Measurements from ENCODE around the gene PCK2.

Gene PCK2

GRCh38 chr14:24075485-24076301 lies 18.4 kb upstream of the PCK2 start:
- DNase-seq (ENCODE audit: low read depth): no peak

GRCh38 chr14:24076302-24076601 lies 17.9 kb upstream of the PCK2 start:
- DNase-seq (ENCODE audit: low read depth): no peak

GRCh38 chr14:24077086-24077485 lies 17.0 kb upstream of the PCK2 start:
- no peak for DNase-seq (ENCODE audit: low read depth)

DNA sequence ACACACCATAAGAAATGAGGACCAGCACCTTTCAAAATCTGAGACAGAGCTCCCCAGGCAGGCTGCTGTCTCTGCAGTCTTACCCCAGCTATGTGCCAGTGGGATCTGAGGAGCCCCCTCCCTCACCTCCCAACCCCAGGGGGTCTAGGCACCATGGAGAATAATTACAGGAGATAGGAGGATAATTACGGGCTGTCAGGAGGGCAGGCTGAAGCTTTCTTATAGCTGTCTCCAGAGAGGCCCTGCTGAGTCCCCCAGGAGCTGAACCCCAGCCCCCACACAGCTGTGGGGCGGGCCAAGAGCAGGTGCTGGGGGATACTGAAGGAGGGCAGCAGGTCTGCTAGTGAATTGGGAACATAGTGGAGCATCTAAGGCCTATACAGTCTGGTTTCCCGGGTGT lies 16.0 kb upstream of the PCK2 start:
- DNase-seq (ENCODE audit: low read depth): no peak

GRCh38 chr14:24079491-24080141 lies 14.5 kb upstream of the PCK2 start:
- DNase-seq (ENCODE audit: low read depth): no peak

DNA sequence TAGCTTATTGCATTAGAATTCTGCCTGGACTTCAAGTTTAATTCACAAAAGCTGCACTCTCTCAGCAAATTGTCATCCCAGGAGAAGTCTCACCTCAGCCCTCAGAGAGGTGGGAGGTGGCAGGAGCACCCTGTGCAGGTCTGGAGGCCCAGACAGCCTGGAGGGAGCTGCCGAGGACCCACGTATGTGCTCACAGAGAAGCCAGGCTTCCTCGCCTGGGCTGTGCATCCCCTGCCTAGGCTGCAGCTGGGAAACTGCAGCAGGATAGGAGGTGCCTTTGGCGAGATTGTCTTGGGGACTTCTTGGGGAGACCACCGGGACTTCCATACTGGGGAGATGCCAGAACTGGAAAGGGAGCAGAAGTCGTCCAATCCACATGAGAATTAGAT lies 14.0 kb upstream of the PCK2 start:
- no peak for DNase-seq (ENCODE audit: low read depth)

GRCh38 chr14:24080888-24081738 lies 13.0 kb upstream of the PCK2 start:
- DNase-seq (ENCODE audit: low read depth): peak; percentile 59

DNA sequence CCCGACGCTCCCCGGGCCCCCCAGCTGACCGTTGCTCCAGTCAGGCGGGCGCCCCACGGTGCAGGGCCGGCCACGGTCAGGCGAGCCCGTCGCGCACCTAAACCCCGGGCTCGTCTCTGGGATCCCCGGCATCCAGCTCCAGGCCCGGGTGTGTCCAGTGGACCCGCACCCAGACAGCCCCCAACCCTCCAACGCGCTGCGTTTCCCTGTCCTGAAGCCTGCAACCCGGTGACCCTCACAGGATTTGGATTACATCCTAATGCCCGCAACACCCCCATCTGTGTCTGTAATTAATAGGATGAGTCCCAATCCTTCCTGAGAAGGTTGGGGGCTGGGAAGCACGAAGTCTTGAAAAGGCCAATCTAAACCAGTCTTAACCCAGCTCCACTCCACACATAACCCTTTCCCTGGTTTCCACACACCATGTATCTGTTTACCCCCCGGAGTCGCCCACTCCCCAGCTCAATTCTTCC lies 12.3 kb upstream of the PCK2 start:
- DNase-seq (ENCODE audit: low read depth): no peak

- DNase-seq (ENCODE audit: low read depth): no peak
Measured at GRCh38 chr14:24082411-24083080, 11.6 kb upstream of the PCK2 start.

DNA sequence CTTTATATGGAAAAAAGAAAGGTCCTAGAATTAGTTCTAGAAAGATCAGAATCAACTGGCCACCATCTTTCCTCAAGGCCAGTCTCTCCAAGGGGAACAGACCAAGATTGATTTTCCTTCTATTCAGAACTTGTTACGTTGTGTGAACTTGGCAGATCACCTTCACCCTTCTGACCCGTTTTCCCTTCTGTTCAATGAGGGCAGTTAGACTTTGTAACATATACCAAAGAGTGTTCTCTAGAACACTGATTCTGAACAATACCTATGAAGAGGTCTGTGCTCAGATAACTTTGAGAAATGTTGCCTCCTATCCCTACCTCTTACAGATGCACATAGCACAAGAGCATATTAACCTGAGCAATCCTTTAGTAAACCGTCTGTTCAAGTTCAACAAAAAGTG lies 10.6 kb upstream of the PCK2 start:
- no peak for DNase-seq (ENCODE audit: low read depth)

DNA sequence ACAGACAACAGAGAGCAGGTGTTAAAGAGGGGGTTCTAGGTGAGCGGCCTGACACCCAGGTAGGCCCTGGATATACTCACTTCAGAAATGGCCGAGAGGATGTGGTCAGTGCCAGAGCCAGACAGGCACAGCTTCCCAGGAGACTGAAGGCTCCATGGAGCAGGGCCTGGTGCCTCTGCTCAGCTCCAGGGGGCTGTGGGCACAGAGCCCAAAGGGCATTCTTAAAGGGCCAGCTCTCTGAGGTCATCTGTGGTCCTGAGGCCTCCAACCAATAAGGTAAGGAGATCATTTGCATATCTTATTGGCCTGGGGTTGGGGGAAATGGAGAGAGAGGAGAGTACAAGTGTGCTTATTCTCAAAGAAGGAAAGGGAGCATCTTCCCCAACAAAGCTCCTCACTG lies 9.7 kb upstream of the PCK2 start:
- DNase-seq (ENCODE audit: low read depth): no peak

GRCh38 chr14:24085215-24085614 lies 8.9 kb upstream of the PCK2 start:
- DNase-seq (ENCODE audit: low read depth): no peak

DNA sequence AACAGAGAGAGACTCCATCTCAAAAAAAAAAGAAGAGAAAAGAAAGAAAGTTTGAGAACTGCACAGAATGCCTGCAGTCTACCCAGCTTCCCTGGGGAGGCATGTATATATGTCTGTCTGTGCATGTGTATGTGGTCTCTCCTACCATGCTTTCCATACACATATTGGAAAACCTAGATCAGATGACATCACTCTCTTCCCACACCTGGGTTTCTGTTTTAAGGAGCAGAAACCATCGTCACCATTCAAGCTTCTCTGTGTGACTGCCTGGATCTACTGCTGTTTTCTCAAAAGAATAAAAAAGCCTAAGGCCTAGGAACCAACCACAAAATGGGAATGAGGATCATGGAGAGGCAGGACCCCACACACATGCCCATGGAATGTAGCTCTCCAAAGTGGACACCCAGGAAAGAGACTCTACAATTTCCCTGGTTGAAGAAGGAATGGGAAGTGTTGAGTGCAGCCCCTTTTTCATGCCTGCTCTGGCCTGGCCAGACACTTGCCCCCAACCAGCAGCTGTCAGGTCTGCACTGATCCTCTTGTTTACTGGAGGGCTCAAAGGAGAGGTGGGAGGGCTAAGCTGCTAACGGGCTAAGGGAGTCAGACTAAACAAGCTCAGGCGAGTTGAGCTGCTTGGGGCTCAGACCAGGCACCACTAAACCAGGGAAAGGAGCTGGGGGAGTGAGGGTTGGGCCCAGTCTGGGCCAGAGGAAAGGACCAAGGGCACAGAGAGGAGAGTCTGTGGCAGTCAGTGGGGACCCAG lies 7.7 kb upstream of the PCK2 start:
- no peak for DNase-seq (ENCODE audit: low read depth)

GRCh38 chr14:24087004-24087403 lies 7.1 kb upstream of the PCK2 start:
- DNase-seq (ENCODE audit: low read depth): no peak

DNA sequence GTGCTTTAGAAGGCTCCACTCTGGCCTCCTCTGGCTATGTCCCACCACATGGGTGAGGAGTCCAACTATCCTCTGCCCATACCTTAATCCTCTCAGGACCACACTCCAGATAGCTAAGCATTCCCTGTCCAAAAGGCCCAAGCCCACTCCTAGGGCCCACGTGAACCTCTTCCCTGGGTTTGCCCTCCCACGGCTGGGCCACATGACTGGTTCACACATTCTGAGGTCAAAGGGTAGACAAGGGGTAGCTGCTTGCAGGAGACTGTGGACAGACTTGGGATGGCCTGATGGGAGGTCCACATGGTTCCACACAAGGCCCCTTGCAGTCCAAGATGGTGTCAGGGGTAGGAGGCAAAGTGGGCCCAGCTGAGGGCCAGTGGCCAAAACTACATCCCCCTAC lies 6.0 kb upstream of the PCK2 start:
- no peak for DNase-seq (ENCODE audit: low read depth)

DNA sequence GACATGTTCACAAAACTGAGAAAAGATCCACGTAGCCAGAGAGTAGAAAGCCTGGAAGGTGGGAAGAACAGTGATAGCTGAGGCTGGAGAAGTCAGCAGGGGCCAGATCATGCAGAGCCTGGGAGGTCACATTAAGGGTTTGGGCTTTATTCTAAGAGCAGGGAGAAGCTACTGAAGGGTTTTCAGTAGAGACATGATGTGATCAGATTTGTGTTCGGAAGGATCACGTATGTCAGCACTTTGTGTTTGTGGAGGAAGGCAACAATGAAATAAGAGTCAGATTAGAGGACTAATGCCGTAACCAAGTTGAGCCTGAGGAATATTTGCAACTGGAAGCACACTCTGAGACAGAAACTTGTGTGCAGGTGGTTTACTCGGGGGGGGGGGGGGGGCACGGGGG lies 4.2 kb upstream of the PCK2 start:
- no peak for DNase-seq (ENCODE audit: low read depth)

GRCh38 chr14:24092110-24092504 lies 2.0 kb upstream of the PCK2 start:
- DNase-seq (ENCODE audit: low read depth): no peak

DNA sequence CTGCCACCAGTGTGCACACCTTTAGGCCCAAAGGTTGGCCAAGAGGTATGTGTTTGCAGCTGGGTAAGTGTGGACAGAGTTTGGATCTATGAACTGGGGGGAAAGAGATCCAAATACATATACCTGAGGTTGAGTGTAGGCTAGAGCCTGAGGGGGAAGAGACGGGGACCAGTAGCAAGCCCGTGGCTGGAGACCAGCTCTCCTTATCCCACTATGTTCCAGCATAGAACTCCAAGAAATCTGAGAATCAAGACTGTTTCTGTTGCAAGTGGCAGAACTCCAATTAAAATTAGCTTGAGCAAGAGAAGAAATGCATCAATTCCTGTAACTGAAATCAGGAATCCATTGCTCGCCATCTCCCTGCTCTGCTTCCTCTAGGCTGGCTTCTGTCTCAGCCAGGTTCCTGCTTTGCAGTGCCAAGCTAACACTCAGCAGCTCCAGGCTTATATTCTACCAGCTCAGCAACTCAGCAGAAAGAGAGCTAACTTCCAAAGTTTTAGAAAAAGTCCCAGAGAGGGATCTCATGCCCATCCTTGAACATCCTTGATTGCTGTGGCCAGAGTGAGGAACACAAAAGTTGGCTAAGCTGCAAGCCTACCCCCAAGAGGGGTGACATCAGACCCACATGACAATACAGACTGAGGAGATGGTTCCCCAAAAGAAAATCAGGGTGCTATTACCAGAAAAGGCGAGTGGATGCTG lies 1.5 kb upstream of the PCK2 start:
- no peak for DNase-seq (ENCODE audit: low read depth)

DNA sequence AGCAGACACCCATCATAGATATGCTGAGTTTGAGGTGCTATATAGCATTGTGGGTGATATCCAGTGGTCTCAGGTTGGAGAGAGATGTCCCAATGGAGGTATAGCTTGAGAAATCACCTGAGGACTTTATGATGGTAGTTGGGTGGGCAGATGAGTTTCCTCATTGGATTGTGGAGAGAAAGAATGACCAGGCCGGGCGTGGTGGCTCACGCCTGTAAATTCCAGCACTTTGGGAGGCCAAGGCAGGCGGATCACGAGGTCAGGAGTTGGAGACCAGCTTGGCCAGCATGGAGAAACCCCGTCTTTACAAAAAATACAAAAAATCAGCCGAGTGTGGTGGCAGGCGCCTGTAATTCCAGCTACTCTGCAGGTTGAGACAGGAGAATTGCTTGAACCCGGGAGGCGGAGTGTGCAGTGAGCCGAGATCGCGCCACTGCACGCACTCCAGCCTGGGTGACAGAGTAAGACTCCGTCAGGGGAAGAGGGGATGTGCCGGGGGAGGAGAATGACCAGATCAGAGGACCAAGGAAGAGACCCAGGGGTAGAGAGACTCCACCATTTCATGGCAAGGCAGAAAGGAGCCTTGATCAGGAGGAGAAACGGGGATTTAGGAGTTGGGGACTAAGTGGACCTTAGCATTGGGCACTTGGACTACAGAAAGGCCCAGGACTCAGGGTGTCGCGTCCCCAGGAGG lies 757 bp upstream of the PCK2 start:
- DNase-seq (ENCODE audit: low read depth): no peak

GRCh38 chr14:24094841-24095270 lies 745 bp downstream of the PCK2 start:
- no peak for DNase-seq (ENCODE audit: low read depth)

Measured in activated T-cell treated with anti-CD3 and anti-CD28 coated beads for 1 hour (primary cell).